Activated CD8-positive, alpha-beta T cell treated with anti-CD3 and anti-CD28 coated beads for 36 hours (primary cell): ENCODE measurements around the gene POLH. TPM values are rescaled to one million over a fixed set of nuclear protein-coding genes. Genes with fewer than 3 reads are reported as not detected.

Experiments used
- ATAC-seq: fragments of 200-7000 bp; cut with Tn5 transposase; one replicate; pipeline ENCODE4 v1.10.0; 2021; ENCODE audit warnings: mild to moderate bottlenecking, moderate library complexity
- CTCF ChIA-PET: fragments of 350-600 bp; sonication (Branson Sonifier 250); formaldehyde crosslinking; loops from one replicate; lab custom pipeline; 2021; ENCODE audit warnings: antibody characterized with exemption; lab: Charles Lee
- POLR2A ChIA-PET: fragments of 350-600 bp; sonication (Branson Sonifier 250); formaldehyde crosslinking; loops from one replicate; lab custom pipeline; 2021; ENCODE audit warnings: antibody characterized with exemption; lab: Charles Lee
- DNase-seq: peaks from one replicate; pipeline ENCODE4 v3.0.0-alpha.2; 2020
- H3K27ac Mint-ChIP-seq: one replicate; pipeline ENCODE4 v1.8.0; 2021; ENCODE audit warnings: mild to moderate bottlenecking, mixed read lengths
- H3K27me3 Mint-ChIP-seq: one replicate; pipeline ENCODE4 v1.8.0; 2021; ENCODE audit warnings: mixed read lengths
- H3K36me3 Mint-ChIP-seq: one replicate; pipeline ENCODE4 v1.8.0; 2021; ENCODE audit warnings: low read depth, mixed read lengths
- H3K4me1 Mint-ChIP-seq: one replicate; pipeline ENCODE4 v1.8.0; 2021; ENCODE audit warnings: low read depth, mixed read lengths
- H3K4me3 Mint-ChIP-seq: one replicate; pipeline ENCODE4 v1.8.0; 2021; ENCODE audit warnings: mild to moderate bottlenecking, moderate library complexity, mixed read lengths
- H3K9me3 Mint-ChIP-seq: one replicate; pipeline ENCODE4 v1.8.0; 2021; ENCODE audit warnings: mixed read lengths
- CTCF ChIP-seq: fragments of 200-600 bp; IDR thresholded peaks from one replicate; pipeline ENCODE4 v1.8.0; 2022; ENCODE audit warnings: antibody characterized with exemption, mild to moderate bottlenecking
- intact Hi-C: fragments of 100-400 bp; cut with micrococcal nuclease; formaldehyde crosslinking; loops from one replicate; pipeline ENCODE4 v1.10.0; 2022
- total RNA-seq, 2 experiments: library from RNA; stranded (reverse); gene quantifications; one replicate each; pipeline ENCODE4 v1.2.3, GENCODE V29; 2021

Gene POLH
- total RNA-seq, 2 experiments from 2014 or later: 37.9 to 42.1 TPM

GRCh38 chr6:43609402-43609801 is 33.4 kb downstream of the POLH start:
- intact Hi-C loops: no loop called here
- DNase-seq (no peak), ATAC-seq (no peak)
- no peaks in the 10 kb centered on the region for H3K27me3 Mint-ChIP-seq
- H3K36me3 Mint-ChIP-seq: peaks cover 34% of the 10 kb centered on the region
- H3K27ac Mint-ChIP-seq: no peak overlapping the region
- POLR2A ChIA-PET: interaction anchor here (0.8 kb wide), 2 partner anchors 18 to 34 kb away, joined by 3 to 4 read pairs; no protein-coding TSS in a partner anchor
- H3K4me1 Mint-ChIP-seq: peaks cover 2% of the 10 kb centered on the region
- H3K9me3 Mint-ChIP-seq: no peaks in the 10 kb centered on the region
- no peak overlapping the region for H3K4me3 Mint-ChIP-seq
- CTCF ChIA-PET: interaction anchor here (0.8 to 3.0 kb wide), 19 partner anchors 10 to 469 kb away, joined by 3 to 33 read pairs (median 9); partner anchors contain the start of genes GTPBP2, POLH, POLR1C and XPO5
- no peak for TF ChIP-seq CTCF

GRCh38 chr6:43610431-43610830 is 34.4 kb downstream of the POLH start:
- DNase-seq (no peak), ATAC-seq (no peak)
- POLR2A ChIA-PET: interaction anchor here (0.6 to 1.3 kb wide), 5 partner anchors 9 to 64 kb away, joined by 3 to 4 read pairs (median 3); partner anchors contain the start of gene MAD2L1BP
- CTCF ChIA-PET: interaction anchor here (0.8 to 1.8 kb wide), 2 partner anchors 104 to 468 kb away, joined by 3 to 4 read pairs; no protein-coding TSS in a partner anchor
- H3K27me3 Mint-ChIP-seq: no peaks in the 10 kb centered on the region
- H3K9me3 Mint-ChIP-seq: no peaks in the 10 kb centered on the region
- no peak overlapping the region for H3K27ac Mint-ChIP-seq
- H3K4me3 Mint-ChIP-seq: no peak overlapping the region
- H3K36me3 Mint-ChIP-seq: peaks cover 35% of the 10 kb centered on the region
- intact Hi-C loops: no loop called here
- TF ChIP-seq CTCF: no peak
- H3K4me1 Mint-ChIP-seq: peaks cover 2% of the 10 kb centered on the region

- H3K4me1 Mint-ChIP-seq: no peaks in the 10 kb centered on the region
- intact Hi-C loops: no loop called here
- no peaks in the 10 kb centered on the region for H3K9me3 Mint-ChIP-seq
- TF ChIP-seq CTCF: no peak
- ChIA-PET CTCF (interaction anchor here (1.1 kb wide), 1 partner anchor 16 kb away, joined by 4 read pairs; no protein-coding TSS in a partner anchor), POLR2A (interaction anchor here (0.9 to 1.4 kb wide), 4 partner anchors 11 to 65 kb away, joined by 3 to 5 read pairs (median 4); partner anchors contain the start of genes GTPBP2 and MAD2L1BP)
- DNase-seq (no peak), ATAC-seq (no peak)
- H3K27ac Mint-ChIP-seq: no peak overlapping the region
- peaks cover 20% of the 10 kb centered on the region for H3K36me3 Mint-ChIP-seq
- no peaks in the 10 kb centered on the region for H3K27me3 Mint-ChIP-seq
- no peak overlapping the region for H3K4me3 Mint-ChIP-seq
These were observed 37.9 kb downstream of the POLH start for GRCh38 chr6:43613721-43614395.

GRCh38 chr6:43614396-43614730 is 38.4 kb downstream of the POLH start:
- H3K36me3 Mint-ChIP-seq: peaks cover 19% of the 10 kb centered on the region
- CTCF ChIA-PET: no interaction called here
- H3K9me3 Mint-ChIP-seq: no peaks in the 10 kb centered on the region

More at GRCh38 chr6:43614396-43614730, 38.4 kb downstream of the POLH start:
- intact Hi-C loops: no loop called here
- DNase-seq (no peak), ATAC-seq (no peak)
- no peak for TF ChIP-seq CTCF
- POLR2A ChIA-PET: interaction anchor here (1.1 kb wide), 1 partner anchor 11 kb away, joined by 5 read pairs; no protein-coding TSS in a partner anchor
- no peak overlapping the region for H3K27ac Mint-ChIP-seq
- no peak overlapping the region for H3K4me3 Mint-ChIP-seq
- H3K4me1 Mint-ChIP-seq: no peaks in the 10 kb centered on the region
- H3K27me3 Mint-ChIP-seq: no peaks in the 10 kb centered on the region
